CD4-positive, alpha-beta T cell treated with Interleukin-17A for 4 hours (primary cell): ENCODE measurements around the gene PPARD.
"Not testable (repeated sequence)": the region's sequence is repeated elsewhere in the genome, so short reads cannot be mapped to it uniquely, and the experiment has no call there.

Experiments
- DNase-seq: peaks from one replicate; pipeline ENCODE4 v3.0.0-alpha.2; 2020; ENCODE audit warnings: mixed read lengths

Gene PPARD

DNA sequence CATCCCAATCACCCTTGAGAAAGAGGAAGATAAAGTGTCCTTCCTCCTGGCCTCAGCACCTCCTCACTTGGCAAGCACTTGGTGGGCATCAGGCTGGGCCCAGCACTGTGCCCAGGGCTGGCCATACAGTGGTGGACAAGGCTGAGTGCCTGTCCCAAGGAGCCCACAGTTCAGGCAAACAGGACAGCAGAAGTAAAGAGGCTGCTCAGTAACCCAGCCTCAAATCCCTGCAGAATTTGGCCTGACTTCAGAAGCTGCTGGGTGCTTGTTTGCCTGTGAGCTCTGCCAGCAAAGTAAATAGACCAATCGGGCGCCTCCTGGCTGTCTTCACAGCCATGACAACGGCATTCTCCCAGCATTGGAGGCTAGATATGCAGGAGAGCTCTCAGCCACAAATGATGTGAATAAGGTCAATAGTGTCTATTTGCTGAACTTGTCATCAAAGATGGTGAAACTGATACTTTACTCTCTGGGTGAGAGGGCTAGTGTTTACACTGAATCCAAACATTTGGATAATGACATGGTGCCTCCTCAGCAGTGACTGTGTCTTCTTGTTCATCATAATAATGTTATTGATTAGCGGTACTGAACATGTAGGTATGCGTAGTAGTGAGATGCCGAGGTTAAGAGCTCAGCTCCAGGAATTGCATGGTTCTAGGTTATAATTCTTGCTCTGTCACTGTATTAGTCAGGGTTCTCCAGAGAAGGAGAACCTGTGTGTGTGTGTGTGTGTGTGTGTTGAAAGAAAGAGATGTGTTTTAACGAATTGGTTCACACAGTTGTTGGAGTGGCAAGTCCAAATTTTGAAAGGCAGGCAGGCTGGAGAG is 72.9 kb downstream of the PPARD start:
- DNase-seq: peak; percentile 47

DNA sequence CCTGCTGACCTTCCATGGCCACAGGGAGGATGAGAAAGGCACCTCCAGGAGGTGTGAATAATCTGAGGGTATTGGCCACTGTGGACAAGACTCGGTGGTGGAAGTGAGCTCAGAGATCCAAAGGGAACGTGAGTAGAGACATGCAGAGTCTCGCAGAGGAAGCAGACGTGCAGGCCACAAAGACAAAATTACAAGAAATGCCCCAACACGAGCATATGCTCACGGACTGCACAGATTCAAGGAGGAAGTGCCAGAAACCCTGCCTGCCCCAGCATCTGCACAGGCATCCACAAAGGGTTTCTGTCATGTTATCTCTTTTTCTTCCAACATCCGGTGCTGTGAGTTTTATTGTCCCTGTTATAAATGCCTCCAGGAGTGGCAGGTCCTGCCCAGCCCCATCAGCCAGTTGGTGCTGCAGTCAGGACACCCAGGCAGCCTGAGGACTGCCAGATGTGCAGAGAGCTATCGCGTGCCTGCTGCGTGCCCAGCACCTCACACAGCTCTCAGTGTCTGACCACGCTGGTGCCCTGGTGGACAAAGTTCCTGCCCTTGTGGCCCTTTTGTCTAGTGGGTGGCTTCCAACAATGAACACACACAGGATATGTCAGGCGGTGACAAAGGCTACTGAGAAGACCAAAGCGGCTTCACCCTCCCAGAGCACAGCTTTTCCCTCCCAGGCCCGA is 75.8 kb downstream of the PPARD start:
- peak; percentile 11 for DNase-seq

DNA sequence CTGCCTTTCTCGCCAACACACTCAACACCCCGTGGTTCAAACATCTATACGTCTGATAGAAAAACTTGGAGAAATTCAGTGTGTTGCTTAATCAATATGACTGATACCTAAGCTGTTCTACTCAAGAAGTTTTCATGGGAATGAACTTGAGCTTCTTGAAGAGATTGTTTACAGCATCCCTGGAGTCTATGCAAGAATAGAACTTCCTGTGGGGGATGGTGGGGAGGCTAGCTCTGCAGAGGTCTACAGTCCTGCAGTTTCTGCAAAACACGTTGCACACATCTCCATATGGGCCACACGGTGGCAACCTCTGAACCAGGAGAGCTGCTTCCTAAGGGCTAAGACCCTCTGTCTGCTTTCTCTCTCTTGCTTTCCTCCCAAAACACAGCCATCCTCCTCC is 77.1 kb downstream of the PPARD start:
- peak; percentile 49 for DNase-seq

DNA sequence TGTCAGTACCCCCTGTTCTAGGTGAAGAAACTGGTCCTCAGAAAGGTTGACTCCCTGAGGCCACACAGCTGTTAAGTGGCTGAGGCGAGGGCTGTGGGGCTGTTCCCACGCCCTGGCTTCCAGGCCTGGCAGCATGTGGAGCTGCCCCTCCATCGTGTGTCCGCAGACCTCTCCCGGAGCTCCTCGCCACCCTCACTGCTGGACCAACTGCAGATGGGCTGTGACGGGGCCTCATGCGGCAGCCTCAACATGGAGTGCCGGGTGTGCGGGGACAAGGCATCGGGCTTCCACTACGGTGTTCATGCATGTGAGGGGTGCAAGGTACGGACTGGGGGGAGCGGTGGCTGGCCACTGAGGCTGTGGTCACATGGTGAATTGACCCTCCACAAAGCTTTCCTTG is 77.6 kb downstream of the PPARD start:
- DNase-seq: no peak

DNA sequence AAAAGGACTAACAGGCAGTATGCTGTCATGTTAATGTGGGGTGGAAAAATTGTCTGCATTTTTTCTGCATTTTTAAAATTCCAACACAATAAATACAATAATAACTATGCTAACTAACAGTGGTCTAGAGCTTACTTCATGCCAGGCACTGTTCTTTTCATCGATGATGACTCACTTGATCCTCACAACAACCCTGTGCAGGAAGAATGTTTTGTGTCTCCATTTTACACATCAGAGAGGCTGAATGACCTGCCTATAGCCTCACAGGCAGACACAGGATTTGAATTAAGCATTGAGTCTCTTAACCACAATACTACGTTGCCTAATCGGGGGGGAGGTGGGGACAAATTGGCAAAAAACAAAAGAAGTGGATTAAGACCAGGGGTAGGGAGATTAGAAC is 82.9 kb downstream of the PPARD start:
- DNase-seq: no peak

DNA sequence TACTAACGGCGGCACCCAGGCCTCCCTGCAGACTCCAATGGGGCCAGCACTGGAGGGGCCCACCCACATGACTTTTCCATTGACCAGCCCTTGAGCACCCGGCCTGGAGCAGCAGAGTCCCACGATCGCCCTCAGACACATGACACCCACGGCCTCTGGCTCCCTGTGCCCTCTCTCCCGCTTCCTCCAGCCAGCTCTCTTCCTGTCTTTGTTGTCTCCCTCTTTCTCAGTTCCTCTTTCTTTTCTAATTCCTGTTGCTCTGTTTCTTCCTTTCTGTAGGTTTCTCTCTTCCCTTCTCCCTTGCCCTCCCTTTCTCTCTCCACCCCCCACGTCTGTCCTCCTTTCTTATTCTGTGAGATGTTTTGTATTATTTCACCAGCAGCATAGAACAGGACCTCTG is 83.7 kb downstream of the PPARD start:
- no peak for DNase-seq

DNA sequence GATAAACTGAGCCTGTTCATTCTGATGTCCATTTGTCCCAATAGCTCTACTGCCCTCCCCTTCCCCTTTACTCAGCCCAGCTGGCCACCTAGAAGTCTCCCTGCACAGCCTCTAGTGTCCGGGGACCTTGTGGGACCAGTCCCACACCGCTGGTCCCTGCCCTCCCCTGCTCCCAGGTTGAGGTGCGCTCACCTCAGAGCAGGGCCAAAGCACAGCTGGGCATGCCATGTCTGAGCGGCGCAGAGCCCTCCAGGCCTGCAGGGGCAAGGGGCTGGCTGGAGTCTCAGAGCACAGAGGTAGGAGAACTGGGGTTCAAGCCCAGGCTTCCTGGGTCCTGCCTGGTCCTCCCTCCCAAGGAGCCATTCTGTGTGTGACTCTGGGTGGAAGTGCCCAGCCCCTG is 85.1 kb downstream of the PPARD start:
- DNase-seq: no peak

DNA sequence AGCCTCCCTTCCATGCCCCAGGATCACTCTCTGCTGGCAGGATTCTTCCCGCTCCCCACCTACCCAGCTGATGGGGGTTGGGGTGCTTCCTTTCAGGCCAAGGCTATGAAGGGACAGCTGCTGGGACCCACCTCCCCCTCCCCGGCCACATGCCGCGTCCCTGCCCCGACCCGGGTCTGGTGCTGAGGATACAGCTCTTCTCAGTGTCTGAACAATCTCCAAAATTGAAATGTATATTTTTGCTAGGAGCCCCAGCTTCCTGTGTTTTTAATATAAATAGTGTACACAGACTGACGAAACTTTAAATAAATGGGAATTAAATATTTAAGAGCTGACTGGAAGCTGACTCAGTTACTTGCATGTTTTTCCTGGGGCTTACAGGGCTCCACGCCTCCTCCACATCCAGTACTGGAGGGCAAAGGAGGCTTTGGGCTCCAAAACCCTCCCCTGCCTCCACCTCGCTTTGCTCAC is 85.5 kb downstream of the PPARD start:
- DNase-seq: no peak

DNA sequence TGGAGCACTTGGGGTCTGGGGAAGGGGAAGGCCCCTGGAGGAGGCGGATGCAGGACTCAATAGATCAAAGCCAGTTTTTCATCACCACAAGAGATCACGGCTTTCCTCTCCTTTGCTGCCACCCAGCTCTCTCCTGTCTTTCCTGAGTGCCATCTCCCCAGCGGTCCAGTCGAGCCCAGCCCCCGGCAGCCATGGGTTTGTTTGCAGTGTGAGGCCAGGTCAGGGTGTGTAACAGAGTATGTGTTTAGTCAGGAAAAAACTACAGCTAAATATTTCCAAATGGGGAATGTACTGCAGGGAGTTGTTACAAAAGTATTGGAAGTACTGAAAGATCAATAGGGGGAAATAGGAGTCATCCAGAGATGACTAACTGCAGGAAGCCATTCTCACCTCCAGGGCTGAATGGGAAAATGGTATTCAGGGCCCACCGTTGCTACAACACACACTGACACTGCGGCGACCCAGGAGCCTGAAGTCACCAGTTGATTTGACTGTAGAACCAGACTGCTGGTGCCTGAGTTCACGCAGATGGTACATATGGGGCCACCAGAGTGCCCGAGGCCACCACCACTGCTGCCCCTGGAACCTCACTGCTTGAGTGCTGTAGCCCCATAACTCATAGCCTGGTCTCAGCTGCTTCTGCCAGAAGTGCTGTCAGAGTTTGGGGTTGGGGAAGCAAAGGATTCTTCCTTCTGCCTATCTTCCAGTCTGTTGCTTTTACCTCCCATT is 86.2 kb downstream of the PPARD start:
- no peak for DNase-seq

DNA sequence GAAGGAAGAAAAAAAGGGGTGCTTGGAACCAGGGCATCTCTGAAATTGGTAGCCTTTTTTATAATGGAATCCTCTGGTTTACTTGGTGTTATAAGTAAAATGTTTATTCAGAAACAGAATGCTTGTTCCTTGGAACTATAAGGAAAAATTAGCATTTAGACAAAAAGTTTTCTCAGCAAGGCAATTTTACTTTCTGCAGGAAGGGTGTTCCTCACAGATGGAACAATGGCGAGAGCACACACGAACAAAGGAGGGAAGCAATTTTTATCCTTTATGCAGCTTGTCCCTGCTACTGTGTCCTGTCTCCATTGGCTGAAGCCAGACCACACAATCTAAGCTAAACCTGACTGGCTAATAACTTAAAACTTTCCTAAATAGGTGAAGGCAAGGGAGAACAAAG is 87.1 kb downstream of the PPARD start:
- no peak for DNase-seq

DNA sequence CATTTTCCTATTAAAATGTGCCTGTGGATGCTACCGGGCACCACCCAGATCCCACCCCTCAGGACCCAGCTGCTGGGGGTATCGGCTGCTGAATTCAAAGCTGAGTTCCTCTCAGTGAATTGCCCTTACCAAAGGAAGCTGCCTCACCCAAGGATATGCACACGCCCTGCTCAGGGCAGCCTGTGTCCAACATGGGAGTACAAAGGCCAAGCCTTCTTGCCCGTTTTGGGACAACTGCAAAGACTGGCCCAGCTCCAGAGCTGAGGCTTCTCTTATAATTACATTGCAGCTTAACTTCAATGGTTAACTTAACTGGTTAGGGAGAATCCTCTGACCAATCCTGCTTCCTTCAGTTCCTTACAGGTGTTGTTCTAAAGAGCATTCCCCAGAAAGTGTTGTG is 89.9 kb downstream of the PPARD start:
- DNase-seq: no peak

DNA sequence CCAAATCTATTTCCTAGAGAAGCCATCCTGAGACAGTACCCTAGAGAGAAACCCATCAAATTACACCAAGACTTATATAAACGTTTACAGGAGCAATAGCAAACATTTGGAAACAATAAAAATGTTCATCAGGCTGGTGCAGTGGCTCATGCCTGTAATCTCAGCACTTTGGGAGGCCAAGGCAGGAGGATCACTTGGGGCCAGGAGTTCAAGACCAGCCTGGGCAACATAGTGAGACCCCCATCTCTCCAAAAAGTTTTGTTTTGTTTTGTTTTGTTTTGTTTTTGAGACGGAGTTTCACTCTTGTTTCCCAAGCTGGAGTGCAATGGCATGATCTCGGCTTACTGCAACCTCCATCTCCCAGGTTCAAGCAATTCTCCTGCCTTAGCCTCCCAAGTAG is 90.3 kb downstream of the PPARD start:
- not testable (repeated sequence) for DNase-seq

DNA sequence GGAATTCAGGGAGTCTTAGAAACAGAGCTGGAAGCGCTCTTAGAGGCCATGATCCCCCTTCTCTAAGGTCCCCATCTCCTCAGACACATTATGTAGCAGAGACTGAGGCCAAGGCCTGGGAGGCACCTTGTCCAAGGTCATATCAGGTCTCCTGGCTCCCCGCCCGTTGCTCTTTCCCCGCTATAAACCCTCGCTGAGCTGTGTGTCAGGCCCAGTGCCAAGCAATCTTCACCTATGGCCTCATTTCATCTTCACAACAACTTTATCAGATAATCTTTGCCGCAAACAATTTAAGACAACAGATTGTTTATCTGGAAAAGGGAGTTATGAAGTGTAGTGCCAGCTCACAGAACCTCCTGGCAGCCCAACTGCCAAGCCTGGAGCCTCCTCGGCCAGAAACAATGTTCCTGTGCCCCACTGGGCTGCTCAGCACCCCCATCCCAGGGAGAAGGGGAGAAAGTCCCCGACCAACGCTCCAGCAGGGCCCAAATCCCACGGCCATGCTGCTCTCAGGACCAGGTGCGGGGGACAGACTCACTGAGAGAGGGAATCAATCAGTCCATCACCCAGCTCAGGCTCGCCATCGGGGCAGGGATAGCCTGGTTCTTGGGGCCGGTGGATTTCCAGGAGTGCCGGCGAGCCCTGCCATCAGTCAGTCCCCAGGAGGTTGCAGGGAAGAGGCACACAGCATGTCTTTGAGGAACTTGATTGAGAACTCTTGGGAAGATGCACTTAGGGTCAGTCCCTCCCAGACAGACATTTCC is 92.9 kb downstream of the PPARD start:
- DNase-seq: no peak

DNA sequence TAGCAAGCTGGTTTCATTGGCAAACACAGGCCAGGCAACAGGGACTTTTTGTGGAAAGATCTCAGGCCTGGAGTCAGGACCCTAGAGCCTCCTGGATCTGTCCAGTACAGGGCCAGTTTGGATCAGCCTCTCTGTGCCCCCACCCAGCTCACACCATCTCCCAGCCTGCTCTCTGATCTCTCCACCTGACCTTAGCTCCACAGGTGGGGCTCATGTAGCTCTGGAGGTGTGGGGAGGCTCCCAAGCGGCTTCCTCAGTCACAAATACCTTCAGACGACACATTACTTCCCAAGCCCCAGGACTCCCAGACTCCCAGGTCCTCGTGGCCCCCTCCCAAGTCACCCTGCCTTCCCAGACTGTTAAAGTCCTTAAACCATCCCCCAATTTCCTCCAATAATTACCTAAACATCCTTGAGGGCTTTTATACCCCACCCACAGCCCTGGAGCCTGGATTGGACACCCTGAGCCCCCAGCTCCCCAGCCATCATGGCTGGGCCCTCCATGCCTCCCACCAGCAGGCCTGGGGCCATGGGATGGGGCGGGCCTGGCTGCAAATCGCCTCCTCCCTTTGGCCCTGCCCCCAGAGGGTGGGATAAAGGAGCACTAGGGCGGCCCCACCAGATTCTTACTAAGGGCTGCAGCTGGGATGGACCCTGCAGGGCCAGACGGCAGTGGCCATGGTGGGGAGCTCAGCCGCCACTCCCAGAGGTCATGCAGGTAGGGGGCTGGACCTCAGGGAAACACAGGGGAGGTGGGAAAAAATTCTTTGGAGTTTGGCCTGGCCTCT is 93.9 kb downstream of the PPARD start:
- DNase-seq: no peak

DNA sequence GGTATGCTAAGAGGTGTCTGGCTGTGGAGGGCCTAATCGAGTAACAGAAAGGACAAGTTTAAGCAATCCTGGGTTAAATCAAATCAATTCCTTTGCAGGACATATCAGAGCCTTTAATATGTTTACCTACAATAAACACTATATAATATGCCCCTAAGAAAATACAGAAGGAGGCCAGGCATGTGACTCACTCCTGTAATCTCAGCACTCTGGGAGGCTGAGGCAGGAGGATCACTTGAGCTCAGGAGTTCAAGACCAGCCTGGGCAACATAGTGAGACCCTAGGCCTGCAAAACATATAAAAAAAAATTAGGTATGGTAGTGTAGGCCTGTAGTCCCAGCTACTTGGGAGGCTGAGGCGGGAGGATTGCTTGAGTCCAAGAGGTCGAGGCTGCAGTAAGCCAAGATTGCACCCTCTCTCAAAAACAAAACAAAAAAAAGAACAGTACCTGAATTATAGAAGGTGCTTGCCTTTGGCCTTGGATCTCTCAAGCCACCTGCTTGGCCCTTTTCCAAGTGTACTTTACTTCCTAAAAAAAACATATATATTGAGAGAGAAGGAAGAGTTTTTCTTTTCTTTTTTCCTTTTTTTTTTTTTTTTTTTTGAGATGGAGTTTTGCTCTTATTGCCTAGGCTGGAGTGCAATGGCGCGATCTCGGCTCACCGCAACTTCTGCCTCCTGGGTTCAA is 96.2 kb downstream of the PPARD start:
- not testable (repeated sequence) for DNase-seq

DNA sequence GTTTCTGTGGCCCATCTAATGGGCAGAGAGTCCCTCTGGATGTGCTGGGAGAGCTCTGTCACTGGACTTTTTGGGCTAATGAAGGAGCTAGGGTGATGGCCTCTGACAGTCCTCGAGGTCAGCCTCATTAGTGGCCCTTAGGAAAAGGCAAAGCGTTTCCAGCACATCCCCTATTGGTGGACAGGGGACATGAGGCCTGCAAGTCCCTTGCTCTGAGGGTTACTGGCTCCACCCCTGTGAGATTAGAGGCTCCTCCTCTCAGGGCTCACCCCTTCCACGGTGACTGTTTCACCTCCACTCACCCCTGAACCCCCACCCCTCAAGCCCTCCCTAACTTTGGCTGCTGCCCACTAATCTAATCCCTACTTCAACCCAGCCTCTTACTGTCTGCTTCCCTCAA is 97.0 kb downstream of the PPARD start:
- DNase-seq: no peak

DNA sequence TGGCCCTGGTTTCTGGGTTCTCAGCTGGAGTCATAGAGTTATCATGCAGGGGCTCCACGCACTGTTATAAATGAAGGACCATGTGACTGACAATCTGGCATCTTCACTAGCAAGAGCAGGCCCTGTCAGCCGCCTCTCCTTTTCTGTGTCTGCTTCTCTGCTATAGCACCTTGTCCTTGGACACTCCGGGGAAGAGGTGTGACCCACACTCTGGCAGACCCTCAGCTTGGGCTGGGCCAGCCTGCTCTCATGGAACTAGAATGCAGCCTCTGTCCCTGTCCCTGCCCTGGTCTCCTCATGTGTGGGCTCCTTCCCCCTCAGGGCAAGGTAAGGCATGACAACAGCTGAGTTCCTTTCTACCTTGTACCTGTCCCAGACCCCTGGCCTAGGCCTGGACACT is 98.8 kb downstream of the PPARD start:
- no peak for DNase-seq

DNA sequence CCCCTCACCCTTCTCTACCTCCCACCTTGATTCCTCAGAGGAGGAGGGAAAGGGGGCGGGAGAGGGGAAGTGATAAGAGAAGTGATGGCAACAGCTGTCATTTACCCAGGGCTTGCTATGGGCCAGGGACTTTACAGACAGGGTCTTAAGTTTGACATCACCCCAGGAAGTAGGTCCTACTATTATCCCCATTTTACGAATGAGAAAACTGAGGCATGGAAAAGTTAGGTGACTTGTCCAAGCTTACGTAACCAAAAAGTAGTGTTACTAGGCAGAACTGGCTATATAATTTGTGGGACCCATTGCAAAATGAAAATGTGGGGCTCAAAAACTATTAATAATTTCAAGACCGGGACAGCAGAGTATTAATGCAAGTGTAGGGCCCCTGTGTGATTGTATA is 99.3 kb downstream of the PPARD start:
- DNase-seq: no peak

DNA sequence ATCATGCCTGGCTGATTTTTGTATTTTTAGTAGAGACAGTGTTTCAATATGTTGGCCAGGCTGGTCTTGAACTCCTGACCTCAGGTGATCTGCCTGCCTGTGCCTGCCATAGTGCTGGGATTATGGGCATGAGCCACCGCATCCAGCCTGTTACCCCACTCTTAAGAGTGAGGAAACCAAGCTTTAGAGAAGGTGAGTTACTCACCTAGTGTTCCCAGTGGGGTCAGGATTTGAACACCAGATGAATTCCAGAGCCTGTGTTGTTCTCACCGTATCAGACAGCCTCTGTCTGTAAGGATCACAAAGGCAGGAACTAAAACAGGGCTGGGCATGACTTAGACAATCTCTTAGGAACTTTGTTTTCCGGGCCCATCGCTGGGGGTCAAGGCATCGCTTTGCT is 100.3 kb downstream of the PPARD start:
- DNase-seq: no peak

DNA sequence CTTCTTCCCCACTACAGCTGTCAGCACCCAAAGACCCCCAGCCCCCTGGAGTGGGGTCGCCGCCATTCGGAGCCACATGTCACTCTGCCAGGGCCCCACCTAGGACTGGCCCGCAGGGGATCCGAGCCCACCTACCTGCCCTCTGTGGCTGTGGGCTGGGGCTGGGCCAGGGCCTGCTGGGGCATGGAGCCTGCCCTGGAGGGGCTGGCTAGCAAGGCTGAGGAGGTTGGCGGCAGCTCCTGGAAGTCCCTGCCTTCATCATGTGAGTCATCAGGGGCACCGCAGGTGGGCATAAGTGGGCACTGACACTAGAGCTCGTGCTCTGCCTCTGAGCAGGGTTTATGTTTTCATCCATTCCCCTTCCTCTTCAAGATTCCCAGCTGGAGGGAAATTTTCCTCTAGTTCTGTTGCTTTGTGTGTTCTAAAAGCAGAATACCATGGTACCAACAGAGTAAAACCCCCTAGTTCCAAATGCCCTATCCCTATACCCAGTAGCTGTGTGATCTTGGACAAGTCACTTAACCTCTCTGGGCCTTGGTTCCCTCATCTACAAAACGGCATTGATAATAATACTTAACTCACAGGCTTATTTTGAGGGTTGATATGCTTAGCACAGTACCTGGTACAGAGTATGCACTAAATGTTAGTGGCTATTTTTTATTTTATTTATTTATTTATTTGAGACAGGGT is 101.1 kb downstream of the PPARD start:
- DNase-seq: no peak

DNA sequence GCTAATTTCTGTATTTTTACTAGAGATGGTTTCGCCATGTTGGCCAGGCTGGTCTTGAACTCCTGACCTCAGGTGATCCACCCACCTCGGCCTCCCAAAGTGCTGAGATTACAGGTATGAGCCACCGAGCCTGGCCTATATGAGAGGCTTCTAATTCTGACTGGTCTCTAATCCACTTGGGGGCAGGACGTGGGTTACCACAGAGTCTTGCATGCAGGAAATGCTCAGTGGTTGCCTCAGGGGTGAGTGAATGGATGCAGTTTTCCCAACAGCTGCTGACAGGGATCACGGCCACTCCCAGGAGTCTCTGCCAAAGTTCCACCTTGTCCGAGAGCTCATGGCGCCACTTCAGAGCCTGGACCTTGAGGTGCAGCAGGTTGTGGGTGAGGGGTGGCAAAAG is 103.3 kb downstream of the PPARD start:
- peak; percentile 18 for DNase-seq
